NCI-H146 treated with DMSO at 0.1 percent for 48 hours (cell line): ENCODE measurements around the gene RIMKLA.

Experiments
- DNase-seq: peaks from one replicate; lab custom pipeline; 2025; ENCODE audit not compliant: unreplicated experiment; lab: John Stamatoyannopoulos, UW

The RIMKLA gene, protein sequence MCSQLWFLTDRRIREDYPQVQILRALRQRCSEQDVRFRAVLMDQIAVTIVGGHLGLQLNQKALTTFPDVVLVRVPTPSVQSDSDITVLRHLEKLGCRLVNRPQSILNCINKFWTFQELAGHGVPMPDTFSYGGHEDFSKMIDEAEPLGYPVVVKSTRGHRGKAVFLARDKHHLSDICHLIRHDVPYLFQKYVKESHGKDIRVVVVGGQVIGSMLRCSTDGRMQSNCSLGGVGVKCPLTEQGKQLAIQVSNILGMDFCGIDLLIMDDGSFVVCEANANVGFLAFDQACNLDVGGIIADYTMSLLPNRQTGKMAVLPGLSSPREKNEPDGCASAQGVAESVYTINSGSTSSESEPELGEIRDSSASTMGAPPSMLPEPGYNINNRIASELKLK

DNA sequence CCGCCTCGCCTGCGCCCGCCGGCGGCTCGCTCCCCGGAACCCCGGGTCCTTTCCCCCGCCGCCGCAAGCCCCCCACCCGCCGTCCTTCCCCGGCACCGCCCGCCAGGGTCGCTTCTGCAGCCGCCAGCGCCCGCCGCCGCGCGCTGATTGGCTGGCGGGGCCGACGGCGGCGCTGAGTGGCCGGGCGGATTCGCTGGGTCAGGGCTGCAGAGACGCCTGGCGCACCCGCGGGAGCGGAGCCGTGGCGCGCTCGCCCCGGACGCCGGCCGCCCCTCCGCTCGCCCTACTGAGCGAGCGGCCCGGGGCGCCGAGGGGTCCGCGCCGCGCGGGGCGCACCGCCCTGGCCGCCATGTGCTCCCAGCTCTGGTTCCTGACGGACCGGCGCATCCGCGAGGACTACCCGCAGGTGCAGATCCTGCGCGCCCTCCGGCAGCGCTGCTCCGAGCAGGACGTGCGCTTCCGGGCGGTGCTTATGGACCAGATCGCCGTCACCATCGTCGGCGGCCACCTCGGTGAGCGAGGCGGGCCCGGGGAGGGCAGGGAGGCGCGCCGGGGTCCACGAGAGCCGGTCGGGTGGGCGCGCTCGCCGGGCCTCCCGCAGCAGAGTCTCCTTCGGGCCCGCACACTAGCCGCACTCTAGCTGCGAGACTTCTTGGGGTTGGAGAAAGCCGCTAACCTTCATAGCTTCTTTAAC lies at the start of gene RIMKLA:
Gene RIMKLA (plus strand): TSS at position 207 of the 694 bp plus-strand sequence. CDS start 143 bp downstream, at position 350.
- DNase-seq: peak; percentile 43

GRCh38 chr1:42332877-42333276 lies 47.7 kb upstream of the RIMKLA start:
- no peak for DNase-seq

- no peak for DNase-seq
Observed at GRCh38 chr1:42333662-42334239, 46.8 kb upstream of the RIMKLA start.

- peak; percentile 12 for DNase-seq
Observed at GRCh38 chr1:42334240-42335049, 46.1 kb upstream of the RIMKLA start.

DNA sequence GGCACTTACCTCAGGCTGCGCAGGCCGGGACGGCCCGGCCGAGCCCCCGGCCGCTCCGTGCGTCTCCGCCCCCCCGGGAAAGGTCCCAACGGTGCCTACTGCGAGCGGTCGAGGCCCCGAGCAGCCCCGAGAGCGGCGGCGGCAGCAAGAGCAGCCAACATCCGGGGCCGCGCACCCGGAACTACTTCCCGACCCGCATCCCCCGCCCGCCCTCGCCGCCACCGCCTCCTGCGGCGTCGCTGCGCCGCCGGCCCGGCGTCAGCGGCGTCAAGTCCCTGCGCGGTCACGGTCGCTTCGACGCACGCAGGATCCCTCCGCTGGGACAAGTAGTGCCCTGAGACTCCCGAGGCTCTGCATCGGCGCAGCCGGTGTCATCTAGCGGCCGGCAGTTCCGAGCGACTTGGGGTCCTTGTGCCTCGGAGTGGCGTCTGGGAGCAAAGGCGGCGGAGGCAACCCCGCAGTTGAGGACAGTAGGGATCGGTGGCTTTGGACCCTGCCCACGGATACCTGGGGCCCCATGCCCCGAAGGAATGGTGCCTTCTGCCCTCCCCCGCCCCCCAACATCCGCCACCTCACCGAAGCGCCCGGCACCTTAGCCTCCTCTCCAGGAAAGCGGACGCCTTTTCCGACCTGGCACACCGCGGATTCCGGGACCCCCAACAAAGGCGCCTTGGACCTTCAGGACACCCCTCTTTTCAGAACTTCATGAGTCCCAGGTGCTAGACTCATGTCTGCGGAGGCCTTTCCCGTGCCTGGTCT lies 45.4 kb upstream of the RIMKLA start, which contains the start of gene FOXJ3:
Gene FOXJ3 (minus strand): TSS at position 186 of the 759 bp plus-strand sequence. CDS start 24,142 bp downstream, outside the sequence.
- peak; percentile 49 for DNase-seq

DNA sequence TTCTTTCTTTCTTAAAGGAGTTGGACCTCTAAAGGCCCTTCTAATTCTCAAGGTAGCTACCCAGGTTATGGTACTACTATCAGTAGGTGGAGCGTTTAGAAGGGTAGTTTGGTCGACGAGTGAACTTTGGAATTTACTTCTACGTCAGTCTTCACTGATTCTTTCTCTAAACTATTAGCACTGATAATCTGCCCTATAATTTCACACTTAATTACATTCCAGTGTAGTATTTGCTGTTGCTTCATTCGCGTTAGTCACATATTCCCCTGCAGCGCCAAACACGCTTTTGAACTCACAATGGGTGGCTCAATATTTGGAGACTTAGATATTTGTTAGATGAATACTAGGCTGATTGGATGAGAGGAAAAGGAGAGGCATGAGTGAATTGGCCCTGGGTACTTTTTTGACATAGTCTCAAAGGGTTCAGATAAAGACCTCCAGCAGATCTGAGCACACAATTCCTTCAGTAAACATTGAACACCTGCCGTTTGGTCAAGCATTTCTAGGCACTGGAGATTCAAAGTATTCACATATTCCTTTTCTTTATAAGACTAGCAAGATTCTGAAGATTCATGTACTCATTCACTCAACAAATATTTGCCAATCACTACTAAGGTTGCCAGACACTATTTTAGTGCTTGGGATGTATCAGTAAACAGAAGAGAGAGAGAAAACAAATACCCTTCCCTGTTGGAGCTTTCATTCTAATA lies 44.6 kb upstream of the RIMKLA start:
- DNase-seq: peak; percentile 95

DNA sequence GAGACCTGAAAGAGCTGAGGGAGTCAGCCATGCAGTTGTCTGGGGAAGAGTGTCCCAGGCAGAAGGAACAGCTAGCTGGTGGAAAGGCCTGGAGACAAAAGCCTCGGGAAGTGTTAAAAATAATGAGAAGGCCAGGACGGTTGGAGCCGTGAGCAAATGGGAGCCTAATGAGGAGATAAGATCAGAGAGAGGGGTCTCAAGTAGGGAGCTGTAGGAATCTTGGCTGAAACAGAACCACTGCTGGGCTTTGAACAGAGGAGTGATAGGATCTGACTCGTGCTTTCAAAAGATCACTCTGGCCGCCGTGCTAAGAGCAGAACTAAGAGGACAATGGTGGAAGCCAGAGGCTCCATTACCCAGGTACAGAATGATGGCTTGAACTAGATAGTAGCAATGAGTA lies 43.6 kb upstream of the RIMKLA start:
- no peak for DNase-seq

DNA sequence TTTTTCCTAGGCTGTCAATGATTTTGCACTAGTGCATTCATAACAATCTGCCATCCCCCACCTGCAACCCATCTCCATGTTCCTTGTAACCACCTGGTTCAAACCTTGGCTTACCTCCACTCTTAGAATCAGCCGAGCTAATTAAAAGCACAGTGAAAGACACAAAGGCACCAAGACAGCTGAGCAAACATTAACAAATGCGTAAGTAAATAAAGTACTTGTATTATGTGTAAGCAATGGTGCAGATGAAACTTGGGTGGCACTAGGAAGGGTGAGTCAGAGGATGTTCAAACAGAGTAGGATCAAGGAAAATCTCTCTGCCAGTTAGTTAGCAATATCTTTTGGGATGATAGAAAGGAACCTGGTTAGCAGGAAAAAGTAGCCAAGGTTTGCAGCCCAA lies 40.5 kb upstream of the RIMKLA start:
- DNase-seq: peak; percentile 98

- DNase-seq: peak; percentile 67
Observed at GRCh38 chr1:42340901-42341300, 39.7 kb upstream of the RIMKLA start.

- DNase-seq: no peak
Observed at GRCh38 chr1:42343049-42343448, 37.5 kb upstream of the RIMKLA start.

DNA sequence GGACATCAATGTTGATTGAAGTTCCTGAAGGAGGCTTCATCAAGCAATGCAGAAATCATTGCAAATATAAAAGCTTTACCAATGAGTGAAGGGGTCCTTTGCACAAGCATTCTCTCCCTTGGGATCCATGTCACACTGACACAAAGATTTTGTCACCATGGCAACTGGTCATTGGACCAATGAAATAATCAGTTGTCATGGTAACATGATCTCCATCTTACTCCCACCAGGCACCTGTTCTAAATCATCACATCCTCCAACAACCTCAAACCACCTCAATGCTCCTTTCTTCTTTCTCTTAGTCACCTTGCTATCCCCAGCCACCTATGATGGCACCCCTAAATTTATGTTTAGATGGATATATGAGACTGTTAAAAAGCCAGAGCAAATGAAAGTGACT lies 32.1 kb upstream of the RIMKLA start:
- DNase-seq: no peak

DNA sequence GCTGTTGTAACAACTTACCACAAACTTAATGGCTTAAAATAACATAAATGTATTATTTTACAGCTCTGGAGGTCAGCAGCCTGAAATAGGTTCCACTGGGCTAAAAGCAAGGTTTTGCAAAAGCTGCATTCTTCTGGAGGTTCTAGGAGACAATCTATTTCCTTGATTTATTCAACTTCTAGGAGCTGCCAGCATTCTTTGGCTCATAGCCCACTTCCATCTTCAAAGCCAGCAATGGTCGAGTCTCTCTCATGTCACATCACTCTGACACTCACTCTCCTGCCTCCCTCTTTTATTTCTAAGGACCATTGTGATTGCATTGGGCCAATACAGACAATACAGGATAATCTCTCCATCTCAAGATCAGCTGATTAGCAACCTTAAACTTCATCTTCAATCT lies 30.5 kb upstream of the RIMKLA start:
- DNase-seq: no peak

GRCh38 chr1:42358791-42359190 lies 21.8 kb upstream of the RIMKLA start:
- no peak for DNase-seq

- DNase-seq: no peak
Observed at GRCh38 chr1:42359466-42359865, 21.1 kb upstream of the RIMKLA start.

GRCh38 chr1:42364089-42364488 lies 16.5 kb upstream of the RIMKLA start:
- no peak for DNase-seq

- no peak for DNase-seq
Observed at GRCh38 chr1:42364542-42364941, 16.1 kb upstream of the RIMKLA start.

GRCh38 chr1:42365118-42365517 lies 15.5 kb upstream of the RIMKLA start:
- no peak for DNase-seq

DNA sequence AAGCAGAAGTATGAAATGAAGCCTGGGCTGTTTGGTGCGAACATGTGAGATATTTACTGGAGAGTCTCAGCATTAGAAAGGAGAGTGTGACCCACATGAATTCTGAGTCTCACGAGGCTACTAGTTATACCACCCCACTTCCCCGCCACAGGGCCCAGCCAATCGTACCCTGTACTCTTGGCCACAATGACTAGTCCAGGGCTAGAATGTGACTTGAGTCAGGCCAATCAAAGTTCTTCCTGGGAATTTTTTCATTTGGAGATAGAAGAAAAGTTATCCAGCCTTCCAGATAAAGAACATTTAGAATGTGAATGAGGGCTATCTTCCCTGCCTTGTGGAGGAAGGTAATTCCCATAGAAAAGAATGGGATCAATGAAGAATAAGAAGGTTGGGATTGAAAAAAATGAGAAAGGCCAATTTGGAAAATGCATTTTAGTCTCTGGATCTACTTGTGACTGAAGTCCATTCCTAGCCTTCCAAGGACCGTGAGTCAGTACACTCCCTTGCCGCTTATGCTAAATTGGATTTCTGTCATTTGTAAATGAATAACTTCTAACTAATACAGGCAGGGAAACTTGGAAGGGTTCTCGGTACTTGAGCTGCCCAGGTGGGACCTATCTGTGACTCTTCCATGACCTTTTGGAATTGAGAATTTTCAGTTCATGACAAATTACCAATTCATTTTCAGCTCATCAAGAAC lies 12.3 kb upstream of the RIMKLA start:
- DNase-seq: no peak

- DNase-seq: no peak
Observed at GRCh38 chr1:42369471-42369870, 11.1 kb upstream of the RIMKLA start.
